Activated T-helper 2 cell treated with anti-CD3 and anti-CD28 coated beads, Interferon-gamma antibody, Interleukin-2, Interleukin-4, amounts not matched to agents 10 μg/mL and 5 μg/mL and 100 μg/mL, durations not matched to agents 14 hours and 24 hours and 36 hours (primary cell): ENCODE measurements around the gene GRID2IP. TPM values are rescaled to one million over a fixed set of nuclear protein-coding genes. Genes with fewer than 3 reads are reported as not detected.
"Not testable (repeated sequence)": the region's sequence is repeated elsewhere in the genome, so short reads cannot be mapped to it uniquely, and the experiment has no call there.

Experiments used
- DNase-seq: peaks from one replicate; pipeline ENCODE4 v3.0.0; 2021; ENCODE audit warnings: low spot score
- H3K27ac Mint-ChIP-seq: one replicate; pipeline ENCODE4 v1.8.0; 2021; ENCODE audit warnings: mixed read lengths
- H3K27me3 Mint-ChIP-seq: one replicate; pipeline ENCODE4 v1.8.0; 2021; ENCODE audit warnings: low read depth, mixed read lengths
- H3K36me3 Mint-ChIP-seq: one replicate; pipeline ENCODE4 v1.8.0; 2021; ENCODE audit warnings: low read depth, mixed read lengths
- H3K4me1 Mint-ChIP-seq: one replicate; pipeline ENCODE4 v1.8.0; 2021; ENCODE audit warnings: low read depth, mixed read lengths
- H3K4me3 Mint-ChIP-seq: one replicate; pipeline ENCODE4 v1.8.0; 2021; ENCODE audit warnings: low read depth, mild to moderate bottlenecking, moderate library complexity, mixed read lengths
- H3K9me3 Mint-ChIP-seq: one replicate; pipeline ENCODE4 v1.8.0; 2021; ENCODE audit warnings: mixed read lengths
- intact Hi-C: fragments of 100-400 bp; cut with micrococcal nuclease; formaldehyde crosslinking; loops from one replicate; pipeline ENCODE4 v1.15.1; 2023
- total RNA-seq: library from RNA; stranded (reverse); gene quantifications from 2 replicates; pipeline ENCODE4 v1.2.3, GENCODE V29; 2022

Gene GRID2IP
- total RNA-seq, 1 donor from 2014 or later: 0.18 TPM

DNA sequence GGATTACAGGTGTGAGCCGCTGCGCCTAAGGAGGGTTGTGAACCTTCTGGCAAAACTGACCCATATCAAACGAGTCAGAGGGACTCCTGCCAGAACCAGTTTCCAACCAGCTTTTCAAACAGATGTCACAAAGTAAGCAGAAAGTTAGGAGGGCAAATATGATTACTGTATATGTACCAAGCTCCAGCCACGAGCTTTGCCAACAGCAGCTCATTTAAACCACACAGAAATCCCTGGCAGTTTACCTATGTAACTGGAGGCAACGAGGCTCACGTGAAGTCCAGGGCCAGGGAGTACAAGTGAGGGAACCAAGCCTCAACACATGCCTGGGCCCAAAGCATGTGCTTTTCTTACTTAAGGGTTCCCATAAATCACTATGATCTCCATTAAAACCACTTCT, 91.0 kb downstream of the GRID2IP start:
- no peaks in the 10 kb centered on the region for H3K4me1 Mint-ChIP-seq
- no peak overlapping the region for H3K27ac Mint-ChIP-seq
- no peak for DNase-seq
- H3K36me3 Mint-ChIP-seq: peaks cover 35% of the 10 kb centered on the region
- H3K9me3 Mint-ChIP-seq: no peaks in the 10 kb centered on the region
- H3K4me3 Mint-ChIP-seq: no peak overlapping the region
- no peaks in the 10 kb centered on the region for H3K27me3 Mint-ChIP-seq
- intact Hi-C loops: no loop called here

DNA sequence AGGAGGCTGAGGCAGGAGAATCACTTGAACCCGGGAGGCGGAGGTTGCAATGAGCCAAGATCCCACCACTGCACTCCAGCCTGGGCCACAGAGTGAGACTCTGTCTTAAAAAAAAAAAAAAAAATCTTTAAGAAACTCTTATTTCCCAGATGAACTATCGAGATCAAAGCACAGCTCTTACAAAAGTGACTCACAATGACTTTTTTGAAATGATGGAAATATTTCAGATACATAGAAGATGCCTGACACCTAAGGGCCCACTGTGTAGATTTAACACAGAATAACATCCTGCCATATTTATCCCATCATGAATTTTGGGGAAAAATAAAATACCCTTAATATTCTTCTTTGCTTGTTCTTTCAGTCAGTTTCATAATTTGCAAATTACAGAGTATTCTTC, 92.6 kb downstream of the GRID2IP start:
- H3K36me3 Mint-ChIP-seq: peaks cover 31% of the 10 kb centered on the region
- intact Hi-C loops, H3K4me1 Mint-ChIP-seq, DNase-seq, H3K27ac Mint-ChIP-seq, H3K4me3 Mint-ChIP-seq, H3K27me3 Mint-ChIP-seq, H3K9me3 Mint-ChIP-seq: not testable (repeated sequence)

DNA sequence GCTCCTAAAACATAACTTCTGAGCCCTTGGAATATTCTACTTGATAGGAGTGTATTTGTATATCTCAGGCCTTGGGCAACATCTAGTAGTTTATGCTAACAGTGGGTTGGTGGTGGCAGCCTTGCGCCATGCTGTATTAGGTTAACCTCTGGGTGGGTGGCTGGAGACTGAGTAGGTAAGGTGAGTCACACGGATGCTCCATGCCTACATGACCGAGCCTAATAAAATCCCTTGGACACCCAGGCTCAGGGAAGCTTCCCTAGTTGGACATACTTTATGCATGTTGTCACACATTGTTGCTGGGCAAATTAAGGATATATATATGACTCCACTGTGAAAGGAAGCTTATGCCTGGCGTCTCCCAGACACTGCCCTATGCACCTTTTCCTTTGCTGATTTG, 97.5 kb downstream of the GRID2IP start:
- H3K27ac Mint-ChIP-seq: no peak overlapping the region
- H3K4me3 Mint-ChIP-seq: no peak overlapping the region
- peaks cover 3% of the 10 kb centered on the region for H3K4me1 Mint-ChIP-seq
- no peaks in the 10 kb centered on the region for H3K27me3 Mint-ChIP-seq
- no peaks in the 10 kb centered on the region for H3K9me3 Mint-ChIP-seq
- no peaks in the 10 kb centered on the region for H3K36me3 Mint-ChIP-seq
- no peak for DNase-seq
- intact Hi-C loops: no loop called here

DNA sequence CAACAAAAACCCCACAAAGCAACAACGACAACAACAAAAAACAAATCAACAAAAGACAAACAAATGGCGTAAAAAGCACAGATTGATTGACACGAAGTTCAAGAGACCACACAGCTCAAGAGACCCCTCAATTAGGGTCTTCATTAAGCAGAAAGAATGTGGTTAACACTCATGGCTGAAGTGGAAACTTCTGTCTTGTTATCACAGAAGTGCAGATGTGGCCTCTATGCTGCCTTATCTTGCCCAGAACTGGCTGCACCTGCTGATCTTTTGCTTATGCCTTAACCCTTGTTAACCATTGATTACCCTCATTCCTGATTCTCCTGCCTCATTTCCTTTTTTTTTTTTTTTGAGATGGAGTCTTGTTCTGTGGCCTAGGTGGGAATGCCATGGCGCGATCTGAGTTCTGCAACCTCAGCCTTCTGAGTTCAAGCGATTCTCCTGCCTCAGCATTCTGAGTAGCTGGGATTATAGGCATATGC, 100.0 kb downstream of the GRID2IP start:
- Mint-ChIP-seq H3K9me3 (no peaks in the 10 kb centered on the region), H3K4me1 (peaks cover 8% of the 10 kb centered on the region), H3K27ac (no peak overlapping the region), H3K4me3 (no peak overlapping the region), H3K27me3 (no peaks in the 10 kb centered on the region), H3K36me3 (no peaks in the 10 kb centered on the region)
- intact Hi-C loops: no loop called here
- no peak for DNase-seq

DNA sequence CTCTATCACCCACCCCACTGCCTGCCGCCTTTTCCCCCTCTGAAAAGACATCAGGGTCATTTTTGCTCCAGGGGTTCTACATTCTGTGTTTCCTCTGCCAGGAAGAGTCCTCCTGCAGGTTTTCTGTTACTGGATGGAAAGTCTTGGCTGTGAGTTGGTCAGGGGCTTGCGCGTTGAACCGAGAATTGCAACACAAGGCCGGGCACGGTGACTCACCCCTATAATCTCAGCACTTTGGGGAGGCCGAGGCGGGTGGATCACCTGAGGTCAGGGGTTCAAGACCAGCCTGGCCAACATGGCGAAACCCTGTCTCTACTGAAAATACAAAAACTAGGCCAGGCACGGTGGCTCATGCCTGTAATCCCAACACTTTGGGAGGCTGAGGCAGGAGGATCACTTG, 100.7 kb downstream of the GRID2IP start:
- DNase-seq: not testable (repeated sequence)
- peaks cover 12% of the 10 kb centered on the region for H3K4me1 Mint-ChIP-seq

DNA sequence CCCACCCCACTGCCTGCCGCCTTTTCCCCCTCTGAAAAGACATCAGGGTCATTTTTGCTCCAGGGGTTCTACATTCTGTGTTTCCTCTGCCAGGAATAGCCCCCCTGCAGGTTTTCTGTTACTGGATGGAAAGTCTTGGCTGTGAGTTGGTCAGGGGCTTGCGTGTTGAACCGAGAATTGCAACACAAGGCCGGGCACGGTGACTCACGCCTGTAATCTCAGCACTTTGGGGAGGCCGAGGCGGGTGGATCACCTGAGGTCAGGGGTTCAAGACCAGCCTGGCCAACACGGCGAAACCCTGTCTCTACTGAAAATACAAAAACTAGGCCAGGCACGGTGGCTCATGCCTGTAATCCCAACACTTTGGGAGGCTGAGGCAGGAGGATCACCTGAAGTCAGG, 101.4 kb downstream of the GRID2IP start:
- intact Hi-C loops: loop anchor here (5.0 kb wide), 1 partner anchor 257 kb away; the partner anchor contains the start of gene ZNF12
- not testable (repeated sequence) for H3K27me3 Mint-ChIP-seq, H3K9me3 Mint-ChIP-seq, DNase-seq, H3K4me3 Mint-ChIP-seq, H3K27ac Mint-ChIP-seq
- Mint-ChIP-seq H3K4me1 (peaks cover 15% of the 10 kb centered on the region), H3K36me3 (peaks cover 11% of the 10 kb centered on the region)

More for the DNA sequence above, 100.7 kb downstream of the GRID2IP start:
- H3K9me3 Mint-ChIP-seq, H3K36me3 Mint-ChIP-seq, intact Hi-C loops, H3K27me3 Mint-ChIP-seq, H3K27ac Mint-ChIP-seq: not testable (repeated sequence)
- peak overlapping the region; percentile 26 for H3K4me3 Mint-ChIP-seq

DNA sequence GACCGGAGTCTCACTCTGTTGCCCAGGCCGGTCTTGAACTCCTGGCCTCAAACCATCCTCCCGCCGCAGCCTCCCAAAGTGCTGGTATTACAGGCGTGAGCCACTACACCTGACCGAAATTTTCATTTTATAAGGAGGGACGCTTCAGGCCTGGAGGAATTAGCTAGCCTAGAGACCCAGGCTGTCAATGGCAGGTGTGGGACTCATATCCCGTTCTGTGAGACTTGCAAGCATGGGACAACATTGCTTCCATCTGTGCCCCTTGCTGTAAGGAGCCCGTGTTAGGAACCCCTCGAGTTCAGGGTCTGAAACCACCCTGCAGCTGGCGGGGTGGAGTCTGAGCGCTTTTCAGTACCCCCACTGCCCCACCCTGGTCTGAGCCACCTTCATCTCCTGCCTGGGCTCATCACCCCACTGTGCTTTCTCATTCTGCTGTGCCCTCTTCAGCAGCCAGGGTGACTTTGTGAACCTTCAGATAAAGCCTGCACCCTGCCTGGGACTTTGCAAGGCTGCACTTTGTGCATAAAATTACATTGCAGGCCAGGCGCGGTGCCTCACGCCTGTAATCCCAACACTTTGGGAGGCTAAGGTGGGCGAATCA, 102.2 kb downstream of the GRID2IP start:
- Mint-ChIP-seq H3K36me3 (peaks cover 20% of the 10 kb centered on the region), H3K4me1 (peaks cover 15% of the 10 kb centered on the region), H3K9me3 (no peaks in the 10 kb centered on the region), H3K27ac (peak overlapping the region; percentile 39), H3K27me3 (no peaks in the 10 kb centered on the region), H3K4me3 (peak overlapping the region; percentile 56)
- intact Hi-C loops: loop anchor here (5.0 kb wide), 1 partner anchor 258 kb away; the partner anchor contains the start of gene ZNF12
- no peak for DNase-seq

DNA sequence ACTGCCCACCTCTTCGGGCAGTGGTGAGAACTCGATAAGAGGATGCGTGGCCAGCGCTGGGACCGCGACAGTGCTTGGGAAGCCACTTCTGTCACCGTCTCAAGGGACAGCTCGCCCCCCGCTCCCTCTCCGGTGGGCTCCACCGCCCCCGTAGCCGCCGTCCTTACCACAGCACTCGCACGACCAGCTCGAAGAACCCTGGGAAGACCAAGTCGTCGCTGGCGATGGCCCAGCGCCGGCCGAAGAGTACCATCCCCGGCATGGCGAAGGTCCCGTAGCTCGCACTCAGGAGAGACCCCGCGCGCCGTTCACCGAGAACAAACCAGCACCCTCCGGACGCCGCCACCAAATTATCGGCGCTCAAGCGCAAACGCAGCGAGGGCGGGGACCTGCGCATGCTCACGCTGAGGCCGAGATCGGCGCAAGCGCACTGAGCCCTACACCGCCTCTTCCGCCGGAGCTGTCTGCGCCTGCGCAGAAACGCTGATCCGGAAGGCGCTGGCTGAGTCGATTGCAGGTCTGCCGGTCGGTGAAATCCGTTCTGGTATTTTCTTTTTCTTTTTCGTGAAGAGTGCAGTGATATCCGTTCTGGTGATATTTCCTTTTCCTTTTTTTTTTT, 103.6 kb downstream of the GRID2IP start, which contains the start of gene DAGLB:
Gene DAGLB, minus strand, starts transcription at position 374 of the 619 bp plus-strand sequence. Its CDS starts 112 bp downstream, at position 262.
- Mint-ChIP-seq H3K27ac (peak within 1 kb of the TSS; percentile 90), H3K4me3 (peak within 1 kb of the TSS; percentile 92), H3K27me3 (no peaks in the 10 kb centered on the region), H3K36me3 (peaks cover 28% of the 10 kb centered on the region), H3K4me1 (peaks cover 20% of the 10 kb centered on the region), H3K9me3 (no peaks in the 10 kb centered on the region)
- peak; percentile 96 for DNase-seq
- intact Hi-C loops: loop anchor here (1.0 to 5.0 kb wide), 2 partner anchors 12 to 260 kb away; partner anchors contain the start of gene ZNF12

Other genes with a start within 250 kb of the GRID2IP start
- gene FAM220A, start 202.5 kb downstream of the GRID2IP start, total RNA-seq: 7.6 and 8.9 TPM in 2 replicates
- 174 and 175 TPM in 2 replicates for gene RAC1, start 176.9 kb downstream of the GRID2IP start, total RNA-seq
- gene DAGLB, start 103.5 kb downstream of the GRID2IP start, total RNA-seq: 21.8 and 22.3 TPM in 2 replicates
- gene KDELR2, start 67.3 kb downstream of the GRID2IP start, total RNA-seq: 68.7 and 78.3 TPM in 2 replicates
- gene ZDHHC4, start 26.0 kb upstream of the GRID2IP start, total RNA-seq: 23.9 and 29.9 TPM in 2 replicates
- 41.1 and 42.1 TPM in 2 replicates for gene INTS15, start 38.6 kb upstream of the GRID2IP start, total RNA-seq
- gene ZNF853, start 64.1 kb upstream of the GRID2IP start, total RNA-seq: 0.23 TPM in 2 replicates
- 21.9 and 24.6 TPM in 2 replicates for gene ZNF316, start 85.9 kb upstream of the GRID2IP start, total RNA-seq
- 21.9 and 22.8 TPM in 2 replicates for gene ZNF12, start 155.5 kb upstream of the GRID2IP start, total RNA-seq
- 0.23 TPM in 1 of 2 replicates, not detected in the other for gene RSPH10B2, start 202.6 kb upstream of the GRID2IP start, total RNA-seq